NCI-H146 treated with DMSO at 0.1 percent for 48 hours (cell line): ENCODE data around the gene PHYHIPL.

Source experiments
- DNase-seq: peaks from one replicate; lab custom pipeline; 2025; ENCODE audit not compliant: unreplicated experiment; lab: John Stamatoyannopoulos, UW

The PHYHIPL gene

DNA sequence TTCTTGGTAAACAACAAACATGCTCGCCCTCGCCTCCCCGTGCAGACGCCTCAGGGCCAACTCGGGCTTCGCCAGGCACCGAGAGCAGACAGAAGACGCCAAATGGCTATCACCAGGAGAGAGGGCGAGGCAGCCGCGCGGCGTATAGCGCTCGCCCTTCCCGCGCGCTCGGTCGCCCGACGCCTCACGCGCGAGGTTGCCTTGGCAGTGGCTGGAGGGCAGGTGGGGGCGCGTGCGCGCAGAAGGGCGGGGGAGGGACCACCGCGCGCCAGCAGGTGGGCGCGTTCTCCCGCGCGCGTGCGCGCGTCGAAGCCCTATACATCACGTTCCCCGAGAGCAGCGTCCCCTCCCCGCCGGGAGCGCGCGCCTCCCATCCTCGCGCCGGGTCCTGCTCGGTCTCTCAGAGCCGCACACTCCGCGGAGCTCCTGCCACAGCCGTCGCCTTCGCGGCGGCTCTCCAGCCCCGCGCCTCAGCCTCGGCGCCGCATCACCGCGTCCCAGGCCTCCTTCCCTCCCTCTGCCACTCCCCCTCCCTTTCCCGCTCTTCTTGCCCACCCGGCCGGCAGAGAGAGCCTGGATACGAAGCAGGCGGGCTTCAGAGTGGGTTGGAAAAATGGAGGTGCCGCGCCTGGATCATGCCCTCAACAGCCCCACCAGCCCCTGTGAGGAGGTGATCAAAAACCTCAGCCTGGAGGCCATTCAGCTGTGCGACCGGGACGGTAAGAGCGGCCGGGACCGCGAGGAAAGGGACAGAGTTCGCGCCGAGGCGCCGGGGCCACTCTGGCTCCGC, at the start of gene PHYHIPL:
Gene PHYHIPL, plus strand, starts transcription at position 403 of the 790 bp plus-strand sequence. Its CDS starts 211 bp downstream, at position 614.
- peak; percentile 58 for DNase-seq

DNA sequence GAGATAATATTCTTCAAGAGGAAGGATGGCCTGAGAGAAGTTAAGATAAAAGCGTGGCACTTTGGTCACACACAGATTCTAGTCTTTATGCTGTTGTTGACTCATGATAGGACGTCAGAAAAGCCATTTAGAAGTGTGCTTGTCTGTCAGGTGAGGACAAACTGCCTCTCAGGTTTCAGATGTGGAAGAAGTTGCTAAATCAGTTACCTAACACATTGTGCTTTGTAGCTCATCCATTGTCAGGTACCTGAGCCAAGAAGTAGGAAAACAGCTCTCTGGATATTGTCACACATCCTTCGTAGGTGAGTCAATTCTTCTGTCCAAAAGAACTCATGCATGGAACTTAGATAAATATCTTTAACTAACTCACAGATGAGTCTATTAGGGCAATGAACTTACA, 49.5 kb upstream of the PHYHIPL start:
- no peak for DNase-seq

DNA sequence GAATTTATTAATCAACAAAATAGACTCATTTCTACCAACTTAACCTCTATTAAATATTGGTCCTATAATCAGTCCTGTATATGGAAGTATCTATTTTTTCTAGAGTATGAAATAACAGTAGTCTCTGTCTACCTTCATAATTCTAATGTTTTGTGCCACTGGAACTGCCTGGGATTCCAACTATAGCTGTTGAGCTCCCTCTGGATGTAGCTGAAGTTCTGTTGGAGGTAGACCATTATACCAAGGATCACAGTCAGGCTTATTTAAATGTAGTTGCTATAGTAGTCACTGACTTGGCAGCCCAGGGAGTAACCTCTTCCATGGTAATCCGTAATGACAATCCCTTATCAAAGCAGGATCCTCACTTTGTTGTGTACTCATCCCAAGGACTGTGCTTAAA, 48.5 kb upstream of the PHYHIPL start:
- DNase-seq, result no peak

DNA sequence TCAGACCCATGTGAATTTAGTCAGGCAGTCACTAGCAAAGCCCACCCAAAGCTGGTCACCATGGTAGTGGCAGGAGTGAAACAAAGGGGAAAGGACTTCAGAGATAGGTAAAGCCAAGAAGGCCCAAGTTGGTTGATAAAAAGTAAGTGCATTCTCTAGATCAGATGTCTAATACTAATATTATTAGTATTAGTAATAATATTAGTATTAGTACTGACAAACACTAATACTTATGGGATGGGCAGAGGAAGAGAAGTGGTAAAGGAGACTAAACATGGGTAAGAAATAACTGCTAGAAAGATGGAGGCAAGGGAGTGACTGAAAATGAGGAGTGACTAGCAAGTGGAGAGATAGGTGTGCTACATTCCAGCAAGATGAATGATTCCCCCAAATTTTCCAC, 46.6 kb upstream of the PHYHIPL start:
- no peak for DNase-seq

DNA sequence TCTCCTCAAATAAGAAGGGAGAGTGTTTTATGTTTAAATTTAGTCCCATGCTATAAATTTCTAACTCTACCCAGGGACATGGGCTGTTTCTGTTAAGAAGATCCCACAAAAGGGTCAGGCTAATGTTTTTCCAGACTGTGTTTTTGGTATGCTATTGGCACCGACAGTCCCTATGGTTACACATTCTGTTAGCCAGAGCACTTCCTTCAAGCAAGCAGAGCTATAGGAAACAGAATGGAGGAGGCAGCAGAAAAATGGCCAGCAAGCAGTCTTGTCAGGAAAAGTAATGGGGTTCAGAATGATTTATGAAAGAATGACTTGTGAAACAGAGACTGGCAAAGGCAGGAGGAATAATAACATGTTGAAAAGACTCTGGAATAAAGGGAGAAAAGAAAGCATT, 44.8 kb upstream of the PHYHIPL start:
- DNase-seq, result no peak

DNA sequence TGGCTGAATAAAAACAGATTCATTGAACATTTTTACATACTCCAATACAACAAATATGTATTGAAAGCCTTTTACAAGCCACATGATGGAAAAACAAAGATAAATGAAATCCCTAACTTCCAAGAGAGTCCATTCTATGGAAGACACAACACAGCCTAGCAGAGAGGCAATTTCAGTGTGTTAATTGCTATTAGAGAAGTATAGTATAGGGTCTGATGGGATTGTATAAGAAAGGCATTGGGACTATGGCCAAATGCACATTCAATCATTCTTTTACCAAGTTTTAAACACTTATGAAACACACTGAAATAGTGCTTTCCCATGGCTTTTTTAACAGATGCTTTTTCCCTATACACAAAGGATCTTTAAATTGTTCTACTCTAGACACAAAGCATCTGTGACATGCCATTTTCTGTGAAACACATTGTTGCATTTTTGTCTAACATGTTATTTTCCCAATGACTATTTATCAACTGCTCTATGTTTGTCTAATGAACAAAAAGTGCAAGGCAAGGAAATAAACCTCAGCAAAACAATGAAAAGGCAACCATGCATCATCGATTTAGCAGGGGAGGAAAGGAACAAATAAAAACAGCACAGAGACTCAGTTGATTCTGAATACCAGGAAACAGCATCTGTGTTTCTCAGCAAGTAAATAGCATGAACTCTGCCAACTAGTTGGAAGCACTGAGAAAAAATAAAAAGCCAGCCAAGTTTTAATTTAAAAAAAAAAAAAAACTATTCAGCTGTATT, 42.4 kb upstream of the PHYHIPL start:
- no peak for DNase-seq

DNA sequence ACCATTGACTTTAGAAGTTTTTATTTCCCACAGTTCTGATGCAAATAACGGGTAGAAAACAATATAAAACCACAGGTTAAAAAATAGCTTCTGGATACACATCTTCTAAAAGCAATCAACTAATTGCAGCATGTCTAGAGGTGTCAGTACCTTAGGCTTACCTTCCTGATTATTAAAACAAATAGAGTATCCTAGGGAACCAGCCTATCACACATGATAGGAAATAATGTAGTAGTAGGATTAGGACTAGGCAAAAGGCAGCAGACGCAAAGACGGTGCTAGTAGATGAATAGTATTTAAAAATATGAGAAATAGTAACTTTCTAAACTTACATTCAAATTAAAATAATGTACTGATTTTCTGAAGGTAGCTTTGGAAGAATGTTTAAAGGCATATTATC, 41.7 kb upstream of the PHYHIPL start:
- no peak for DNase-seq

DNA sequence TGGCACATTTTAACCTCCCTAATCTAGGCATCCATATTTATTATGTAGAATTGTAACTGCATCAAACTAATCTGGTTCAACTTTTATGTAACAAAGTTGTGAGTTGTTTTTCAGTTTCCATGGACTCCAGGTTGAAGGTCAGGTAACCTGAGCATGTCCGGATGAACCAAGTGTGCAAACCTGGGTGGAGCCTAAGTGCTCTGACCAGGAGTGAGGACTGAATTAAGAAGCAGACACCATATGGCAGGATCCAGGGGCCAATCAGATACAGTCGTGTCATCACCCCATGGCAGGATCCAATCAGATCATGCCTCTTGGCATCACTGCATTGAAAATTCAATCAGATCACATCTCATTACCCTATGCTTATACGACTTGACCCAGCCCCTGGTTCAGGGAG, 41.2 kb upstream of the PHYHIPL start:
- no peak for DNase-seq

DNA sequence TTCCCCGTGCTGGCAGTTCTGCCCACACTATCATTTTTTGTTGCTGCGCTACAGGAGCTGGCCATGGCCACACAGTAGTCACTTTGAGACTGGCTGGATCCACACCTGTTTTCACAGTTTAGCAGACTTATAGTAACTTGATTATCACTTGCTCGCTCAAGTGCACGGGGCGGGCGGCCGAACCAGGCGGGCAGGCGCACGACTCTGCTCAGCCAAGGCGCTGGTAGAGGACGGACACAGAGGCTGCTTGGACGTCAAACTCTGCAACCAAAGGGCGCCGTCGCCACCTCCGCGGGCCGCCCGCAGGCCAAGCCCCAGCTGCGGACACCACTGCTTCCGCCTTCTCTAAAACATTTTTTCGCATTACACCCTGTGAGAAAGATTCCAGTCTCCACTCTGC, 38.4 kb upstream of the PHYHIPL start:
- no peak for DNase-seq

DNA sequence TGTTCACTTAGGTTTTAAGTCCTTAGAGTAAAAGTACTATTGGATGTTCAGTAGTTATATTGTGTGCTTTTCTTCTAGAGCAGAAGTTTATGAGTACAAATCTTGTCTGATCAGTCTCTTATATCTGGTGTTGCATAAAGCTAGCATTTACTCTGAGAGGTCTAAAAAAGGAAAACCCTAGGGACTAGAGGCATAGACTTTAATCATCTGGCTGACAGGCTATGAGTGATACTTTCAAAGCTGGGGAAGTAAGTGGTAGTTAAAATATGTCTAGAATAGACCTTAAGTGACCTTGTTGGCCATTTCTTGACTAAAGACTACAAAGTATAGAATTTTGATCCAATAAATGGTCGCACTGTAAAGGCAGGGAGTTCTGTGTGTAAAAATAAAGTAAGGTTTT, 32.9 kb upstream of the PHYHIPL start:
- DNase-seq, result no peak

DNA sequence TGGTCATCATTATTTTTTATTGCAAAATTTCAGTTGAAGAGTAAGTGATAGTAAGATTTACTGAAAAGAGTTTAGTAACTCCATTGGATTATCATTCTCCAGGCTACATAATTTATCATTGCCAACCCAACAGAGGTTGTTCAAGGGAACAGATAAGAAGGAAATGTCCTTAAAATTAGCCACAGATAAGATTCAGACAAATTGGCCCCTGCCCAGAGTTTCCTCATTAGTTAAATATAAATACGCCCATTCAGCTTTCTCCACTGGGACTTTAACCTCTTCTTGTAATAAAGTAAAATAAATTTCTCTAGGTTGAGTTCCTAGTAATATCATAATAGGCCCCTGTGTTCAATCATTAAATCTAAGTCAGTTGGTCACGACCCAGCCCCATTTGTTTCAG, 27.7 kb upstream of the PHYHIPL start:
- no peak for DNase-seq

DNA sequence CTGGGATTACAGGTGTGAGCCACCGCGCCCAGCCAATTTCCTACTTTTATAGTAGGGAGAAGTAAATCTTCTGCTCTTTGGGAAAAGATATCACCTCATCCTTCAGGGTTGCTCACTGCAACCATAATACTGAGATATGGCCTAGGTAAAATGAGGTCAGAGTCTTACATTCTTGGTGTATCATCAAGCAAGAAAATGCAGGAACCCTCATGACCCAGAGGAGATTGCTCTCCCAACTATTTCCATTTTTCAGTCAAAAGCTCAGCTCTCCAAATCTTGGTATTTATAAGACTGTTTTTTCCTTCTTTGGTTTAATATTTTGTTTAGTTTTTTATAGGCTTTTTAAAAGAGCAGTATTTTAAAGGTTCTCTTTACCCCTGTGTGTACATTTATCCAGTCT, 20.9 kb upstream of the PHYHIPL start:
- DNase-seq, result no peak

DNA sequence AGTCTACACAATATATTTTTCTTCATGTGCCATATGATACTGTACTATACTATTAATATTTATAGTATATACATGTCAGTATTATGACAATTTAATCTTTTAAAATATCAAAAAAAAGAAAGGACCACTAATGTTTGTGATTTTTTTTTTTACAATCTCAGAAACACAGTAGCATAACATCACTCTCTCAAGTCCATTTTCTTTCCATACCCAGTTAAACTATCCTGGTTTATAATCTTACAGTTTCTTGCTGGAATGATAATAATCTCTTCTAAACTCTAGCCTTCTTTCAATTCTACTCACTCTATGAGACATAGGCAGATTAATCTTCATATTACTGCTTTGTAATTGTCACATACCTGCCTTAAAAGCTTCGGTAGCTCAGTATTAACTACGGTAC, 8.9 kb upstream of the PHYHIPL start:
- no peak for DNase-seq

DNA sequence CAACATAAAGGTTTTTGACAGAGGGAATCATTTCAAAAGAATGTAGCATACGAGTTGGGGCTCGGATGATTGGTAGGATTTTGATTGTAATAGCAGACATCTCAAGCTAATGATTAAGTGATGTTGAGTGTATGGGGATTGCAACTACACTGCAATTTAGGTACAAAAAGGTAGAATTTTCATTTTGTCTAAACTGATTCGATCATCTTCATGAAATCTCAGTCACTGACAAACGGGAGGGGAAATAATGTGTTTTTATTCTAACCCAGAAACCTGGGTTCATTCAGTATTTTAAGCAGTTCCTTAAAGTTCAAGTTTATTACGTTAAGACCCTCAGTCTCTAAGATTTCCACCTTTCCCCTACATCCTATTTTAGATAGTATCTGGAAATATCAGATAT, 3.9 kb upstream of the PHYHIPL start:
- DNase-seq, result no peak

DNA sequence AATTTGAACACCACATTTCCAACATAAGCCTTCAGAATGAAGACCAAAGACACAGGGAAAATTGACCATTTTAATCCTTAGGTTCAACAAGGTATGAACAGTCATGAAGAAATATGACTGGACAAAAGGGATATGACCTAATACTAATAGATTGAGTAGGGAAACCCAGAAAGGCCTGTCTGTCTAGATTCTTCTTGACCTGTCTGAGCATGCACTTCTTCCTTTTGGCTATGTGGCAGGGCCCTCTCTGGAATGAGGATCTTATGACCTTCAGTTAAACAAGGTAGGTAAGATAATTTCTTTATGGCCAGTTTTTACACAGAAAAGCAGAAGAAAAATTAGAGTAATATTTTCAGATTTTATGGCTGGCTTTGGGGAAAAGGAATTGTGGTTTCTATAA, 3.0 kb upstream of the PHYHIPL start:
- no peak for DNase-seq

DNA sequence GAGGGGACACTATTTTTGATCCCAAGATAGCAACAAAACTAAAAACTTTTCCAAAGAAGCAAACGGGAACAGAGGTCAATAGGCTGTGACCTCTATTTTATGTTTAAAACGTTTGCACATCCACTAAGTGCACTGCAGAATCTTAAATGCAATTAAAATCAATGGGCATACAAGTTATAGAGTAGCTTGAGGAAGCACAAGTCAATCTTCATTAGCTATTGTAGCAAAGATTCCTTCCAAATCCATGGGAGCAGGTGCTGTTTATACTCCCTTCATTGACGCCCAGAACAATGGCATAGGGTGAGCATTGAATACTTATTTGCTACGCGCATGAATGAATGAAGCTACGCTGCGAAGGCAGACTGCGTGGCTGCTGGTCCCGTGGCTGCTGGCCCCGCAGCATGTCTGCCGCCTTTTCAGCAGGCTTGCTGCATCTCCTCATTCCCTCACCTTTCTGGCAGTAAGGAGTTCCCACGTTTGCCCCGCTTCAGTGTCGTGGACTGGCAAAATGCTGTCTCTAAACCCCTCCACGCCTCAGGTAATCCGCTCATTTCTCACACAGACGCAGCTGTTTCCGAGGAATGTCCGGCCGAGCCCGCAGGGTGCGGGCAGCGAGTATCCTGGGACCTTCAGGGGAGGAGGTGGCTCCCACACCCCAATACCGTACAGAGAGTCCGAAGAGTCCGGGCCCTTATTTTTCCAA, 754 bp upstream of the PHYHIPL start:
- peak; percentile 30 for DNase-seq

DNA sequence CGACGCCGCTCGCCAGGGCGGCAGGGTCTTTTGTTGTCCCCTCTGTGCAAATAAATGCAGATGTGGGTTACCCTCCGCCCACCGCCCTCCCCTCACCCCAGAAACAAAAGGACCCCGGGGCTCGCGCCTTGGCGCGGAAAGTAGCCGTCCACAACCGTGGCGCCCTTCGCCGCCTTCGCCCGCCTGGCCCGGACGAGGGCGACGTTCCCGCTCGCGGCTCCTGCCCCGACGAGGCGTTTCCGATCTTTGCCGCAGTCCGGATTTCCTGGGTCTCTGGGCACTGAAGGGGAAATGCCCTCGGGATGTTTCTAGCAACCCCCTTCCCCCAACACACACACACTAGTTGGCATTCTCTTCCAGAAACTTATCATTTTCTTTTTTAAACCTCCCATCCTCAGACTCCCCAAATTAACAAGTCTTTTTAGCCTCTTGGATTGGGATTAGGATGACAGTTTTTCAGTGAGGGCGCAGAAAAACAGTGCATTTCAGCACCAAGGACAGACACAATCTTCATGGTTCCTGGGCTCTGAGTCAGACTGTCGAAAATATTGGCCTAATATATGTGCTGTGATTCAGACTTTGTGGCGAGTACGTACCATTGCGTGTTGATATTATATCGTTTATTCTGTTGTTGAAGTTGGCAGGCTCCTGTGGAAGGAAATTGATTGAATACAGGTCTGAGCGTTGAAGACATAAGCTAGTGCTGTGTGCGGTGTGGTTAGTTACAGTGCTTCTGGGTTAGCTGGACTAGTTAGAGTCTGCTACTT, 771 bp downstream of the PHYHIPL start:
- DNase-seq, result peak; percentile 60

DNA sequence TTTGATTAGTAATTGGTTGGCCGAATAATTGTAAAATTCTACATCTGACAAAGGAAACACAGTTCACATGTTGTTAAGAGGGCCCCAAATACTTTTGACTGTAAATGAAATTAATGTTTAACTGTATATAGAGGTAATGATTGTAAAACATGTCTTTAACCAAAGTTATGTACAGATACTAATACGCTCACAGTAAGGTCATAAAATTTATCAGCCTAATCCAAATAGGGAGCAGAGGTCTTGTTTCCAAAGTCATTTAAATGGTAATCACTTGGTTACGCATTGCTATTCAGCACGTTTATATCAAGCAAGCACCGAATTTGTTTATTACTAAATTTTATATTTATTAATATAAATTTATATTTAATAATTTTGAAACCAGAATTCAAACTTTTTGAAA, 1.4 kb downstream of the PHYHIPL start:
- DNase-seq, result no peak

DNA sequence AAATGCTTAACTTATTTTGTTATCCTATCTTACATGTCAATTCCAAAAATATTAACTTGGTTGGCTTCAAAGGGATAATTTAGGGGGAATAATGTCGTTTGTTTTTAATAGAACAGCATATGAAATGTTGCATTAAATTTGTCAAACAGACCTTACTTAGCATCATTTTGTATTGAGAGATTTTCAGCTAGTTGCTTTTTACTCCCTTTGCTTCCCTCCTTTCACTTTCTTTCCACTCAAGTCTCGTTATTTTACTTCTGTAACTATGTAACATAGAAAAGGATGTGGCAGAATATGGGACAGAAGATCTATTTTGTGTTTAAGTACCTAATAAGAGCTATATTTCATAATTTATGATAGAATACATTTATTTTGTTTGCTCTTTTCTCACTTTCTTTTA, 2.6 kb downstream of the PHYHIPL start:
- DNase-seq, result no peak

DNA sequence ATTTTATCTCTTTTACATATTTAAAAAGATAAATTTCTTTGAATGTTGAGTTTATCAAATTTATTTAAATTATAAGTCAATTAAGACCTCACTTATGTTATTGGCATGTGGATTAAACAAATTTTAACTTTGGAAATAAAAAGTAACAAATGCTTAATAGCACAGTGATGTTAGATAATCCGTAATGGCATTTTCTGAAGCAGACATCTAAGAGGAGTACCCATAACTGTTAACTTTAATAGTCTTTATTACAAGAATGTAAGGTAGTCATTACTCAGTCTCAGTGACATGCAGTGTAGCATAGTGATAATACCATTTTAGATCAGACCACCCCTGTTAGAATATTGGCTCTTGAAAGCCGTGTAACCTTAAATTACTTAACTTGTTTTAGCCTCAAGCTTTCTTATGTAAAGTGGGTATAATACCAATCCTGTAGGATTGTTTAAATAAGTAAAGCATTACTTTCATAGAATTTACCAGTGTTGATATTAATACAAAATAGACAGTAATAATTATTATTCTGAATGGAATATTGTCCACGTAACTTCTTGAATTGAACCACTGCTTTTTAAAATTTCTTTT, 4.3 kb downstream of the PHYHIPL start:
- DNase-seq, result no peak

DNA sequence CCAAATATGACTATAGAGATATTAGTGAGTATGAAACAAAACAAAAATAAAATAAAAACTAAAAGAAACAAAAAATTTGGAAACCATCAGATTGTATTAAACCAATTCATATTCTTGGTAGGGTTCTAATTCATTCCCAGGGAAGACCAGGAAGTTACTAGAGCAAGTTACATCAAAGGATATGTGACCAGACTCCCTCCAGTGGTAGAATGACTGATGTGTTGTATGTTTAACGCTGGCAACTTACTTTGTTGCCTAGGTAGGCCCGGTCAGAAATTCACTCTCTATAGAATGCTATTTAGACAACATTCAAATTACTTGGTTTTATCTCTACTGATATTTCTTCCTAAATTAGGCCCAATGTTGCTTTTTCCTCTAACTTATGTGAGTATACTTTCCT, 5.2 kb downstream of the PHYHIPL start:
- peak; percentile 34 for DNase-seq
